Aorta (tissue), 5 donors: Measurements from ENCODE around the gene P2RX3. TPM values are rescaled to one million over a fixed set of nuclear protein-coding genes. Genes with fewer than 3 reads are reported as not detected.

Experiments
- ATAC-seq: fragments of 200-7000 bp; cut with Tn5 transposase; one replicate; pipeline ENCODE4 v1.9.1; 2022; ENCODE audit warnings: moderate library complexity; ENCODE audit not compliant: low FRiP score
- DNase-seq, 2 donors: peaks; one replicate each; pipeline ENCODE4 v3.0.0-alpha.2; 2020
- H3K27ac ChIP-seq, 2 donors: one replicate each; pipeline ENCODE4 v1.5.1; 2013; ENCODE audit warnings: low read length in 2 of 2, mild to moderate bottlenecking in 2 of 2, moderate library complexity in 2 of 2, control low read depth in 1 of 2, inconsistent platforms in 1 of 2, low read depth in 1 of 2
- H3K27me3 ChIP-seq, 2 donors: one replicate each; pipeline ENCODE4 v1.6.1; 2013; ENCODE audit warnings: control low read depth in 1 of 2, low read length in 1 of 2, mild to moderate bottlenecking in 1 of 2, moderate library complexity in 1 of 2; ENCODE audit not compliant: insufficient read depth in 2 of 2, control insufficient read depth in 1 of 2
- H3K36me3 ChIP-seq, 2 donors: one replicate each; pipeline ENCODE4 v1.6.1; 2013; ENCODE audit warnings: control low read depth in 1 of 2, low read length in 1 of 2, mild to moderate bottlenecking in 1 of 2; ENCODE audit not compliant: insufficient read depth in 2 of 2, control insufficient read depth in 1 of 2
- H3K4me1 ChIP-seq, 2 donors: one replicate each; pipeline ENCODE4 v1.6.1; 2013; ENCODE audit warnings: low read length in 2 of 2, control low read depth in 1 of 2, mild to moderate bottlenecking in 1 of 2, moderate library complexity in 1 of 2; ENCODE audit not compliant: insufficient read depth in 2 of 2, control insufficient read depth in 1 of 2
- H3K4me3 ChIP-seq, 2 donors: one replicate each; pipeline ENCODE4 v1.5.1; 2013; ENCODE audit warnings: low read length in 2 of 2, control low read depth in 1 of 2, mild to moderate bottlenecking in 1 of 2
- H3K9me3 ChIP-seq: one replicate; pipeline ENCODE4 v1.6.1; 2013; ENCODE audit warnings: mild to moderate bottlenecking, low read length; ENCODE audit not compliant: control insufficient read depth
- WGBS, 2 donors: extraction: QIAGEN DNeasy Blood & Tissue Kit; methylation state at CpG; one replicate each; pipeline ENCODE4 v1.1.7; 2013; 5-methylcytosine and 5-hydroxymethylcytosine counted together
- intact Hi-C, 2 donors: fragments of 100-400 bp; cut with DNase I; formaldehyde crosslinking; loops; one replicate each; pipeline versions ENCODE4 v1.14.2 to v1.15.0; 2022
- polyA plus RNA-seq, 2 donors: library from polyadenylated mRNA; stranded (reverse); fragments of 200-250 nt; gene quantifications; one replicate each; pipeline ENCODE4 v1.2.3, GENCODE V29; 2013
- total RNA-seq, 2 donors: library from RNA; stranded (reverse); fragmentation: NEBNext Ultra II Directional; extraction: Animal tissue kit (Norgen Biotek cat#: 25700); gene quantifications; one replicate each; pipeline ENCODE4 v1.2.1, GENCODE V29; 2021
- donor health status: healthy with polysubstance abuse.
- donor health status: Bipolar disorder and iron deficiency.
- donor health status: DM: no; HTN: no; CAD: no.
- donor health status: DM: no; HTN: no; CAD: no.
- donor health status: DM: yes; HTN: yes; CAD: no.

P2RX3 gene
- total and polyA plus RNA-seq, 4 donors: not detected

- no peaks in the 10 kb centered on the region for H3K36me3 ChIP-seq
- H3K4me1 ChIP-seq: no peaks in the 10 kb centered on the region
- DNase-seq: peak; percentile 95
- ATAC-seq: peak; percentile 85
- peak overlapping the region; percentile 22 to 33 for H3K4me3 ChIP-seq
- 2 to 3% methylated on average over 13 of the region's 13 CpGs for WGBS, 2 donors
- H3K27ac ChIP-seq: peak overlapping the region; percentile 63 to 88
- H3K9me3 ChIP-seq: no peaks in the 10 kb centered on the region
- H3K27me3 ChIP-seq: no peaks in the 10 kb centered on the region
- intact Hi-C loops: loop anchor here (10.0 kb wide), 2 partner anchors 332 to 342 kb away; partner anchors contain the start of genes CLP1 (in 1 of the 2) and ZDHHC5 (in 1 of the 2)
Measured at GRCh38 chr11:57322256-57323166, 15.6 kb upstream of the P2RX3 start.

DNA sequence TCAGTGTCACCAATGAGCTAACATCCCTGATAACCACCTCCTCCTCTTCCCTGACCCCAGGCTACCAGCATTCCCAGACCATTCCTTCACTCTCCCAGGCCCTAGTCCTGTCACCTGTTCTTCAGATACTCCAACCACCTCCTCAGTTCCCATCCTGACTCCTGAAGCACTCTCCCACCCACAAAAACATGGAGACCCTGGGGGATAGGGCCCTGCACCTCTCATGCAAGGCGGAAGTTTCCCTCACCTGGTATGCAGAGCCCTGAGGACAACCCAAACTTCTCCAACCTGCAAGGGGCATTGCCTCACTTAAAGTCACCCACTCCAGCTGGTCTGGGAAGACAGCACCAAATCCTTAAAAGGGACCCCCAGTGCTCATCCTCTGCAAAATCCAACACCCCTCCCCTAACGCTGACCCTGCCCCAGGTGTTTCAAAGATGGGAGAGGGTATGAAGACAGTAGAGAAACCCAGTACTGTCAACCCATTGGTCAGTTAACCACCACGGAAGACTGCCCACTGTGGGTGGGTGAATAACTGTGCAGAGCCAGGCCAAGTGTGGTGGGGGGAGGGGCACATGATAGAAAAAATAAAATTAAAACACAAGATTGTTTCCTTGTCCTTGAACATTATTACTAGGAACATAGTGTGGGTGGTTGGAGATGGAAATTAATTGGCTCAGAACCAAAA is 14.8 kb upstream of the P2RX3 start:
- H3K4me1 ChIP-seq: no peaks in the 10 kb centered on the region
- H3K36me3 ChIP-seq: no peaks in the 10 kb centered on the region
- DNase-seq (peak in 1 of 2 donors; percentile 47), ATAC-seq (no peak)
- intact Hi-C loops: loop anchor here (10.0 kb wide), 2 partner anchors 331 to 341 kb away; partner anchors contain the start of genes CLP1 (in 1 of the 2) and ZDHHC5 (in 1 of the 2)
- no peaks in the 10 kb centered on the region for H3K9me3 ChIP-seq
- H3K27me3 ChIP-seq: no peaks in the 10 kb centered on the region
- H3K4me3 ChIP-seq: peak overlapping the region; percentile 56
- 44 to 50% methylated on average over 3 of the region's 3 CpGs for WGBS, 2 donors
- peak overlapping the region; percentile 63 to 88 for H3K27ac ChIP-seq

- 12 to 13% methylated on average over 9 of the region's 9 CpGs for WGBS, 2 donors
- Histone ChIP-seq H3K9me3 (no peaks in the 10 kb centered on the region), H3K36me3 (no peaks in the 10 kb centered on the region), H3K27me3 (no peaks in the 10 kb centered on the region), H3K4me3 (peak overlapping the region; percentile 56), H3K4me1 (no peaks in the 10 kb centered on the region), H3K27ac (peak overlapping the region; percentile 57 to 78)
- ATAC-seq (no peak), DNase-seq (no peak)
- intact Hi-C loops: loop anchor here (10.0 kb wide), 2 partner anchors 331 to 341 kb away; partner anchors contain the start of genes CLP1 (in 1 of the 2) and ZDHHC5 (in 1 of the 2)
Measured at GRCh38 chr11:57323855-57324153, 14.3 kb upstream of the P2RX3 start.

DNA sequence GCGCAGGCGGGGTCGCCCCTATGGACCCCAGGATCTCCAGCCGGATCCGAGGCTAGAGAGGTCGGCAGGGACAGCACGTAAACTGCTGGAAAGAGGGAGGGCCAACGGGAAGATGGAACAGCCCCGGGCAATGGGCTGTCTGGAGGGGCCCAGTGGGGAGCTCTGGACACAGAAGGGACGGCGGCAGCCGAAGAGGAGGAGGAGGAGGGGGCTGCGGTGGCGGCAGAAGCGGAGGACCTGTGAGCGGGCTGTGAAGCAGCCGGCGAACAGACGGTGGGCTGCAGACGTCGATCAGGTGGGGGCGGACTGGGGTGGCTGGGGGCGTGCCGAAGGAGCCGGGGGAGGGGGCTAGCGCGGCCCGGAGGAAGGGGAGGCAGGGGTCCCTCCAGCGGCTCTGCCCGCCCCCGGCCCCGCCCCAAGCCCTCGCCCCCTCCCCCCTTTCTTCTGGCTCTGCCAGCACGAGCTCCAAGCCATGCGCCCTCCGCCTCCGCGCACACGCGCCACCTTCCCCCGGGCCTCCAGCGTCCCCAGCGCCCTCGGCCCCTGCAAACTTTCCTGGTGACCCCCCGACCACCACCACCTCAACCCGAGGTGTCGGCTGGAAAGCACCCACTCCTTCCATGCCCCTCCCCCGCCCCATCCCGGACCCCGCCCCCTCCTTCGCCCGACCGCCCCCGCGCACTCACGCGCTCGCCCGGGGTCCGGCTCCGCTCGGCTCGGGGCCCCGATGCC is 13.8 kb upstream of the P2RX3 start:
- no peaks in the 10 kb centered on the region for H3K4me1 ChIP-seq
- peak; percentile 1 for ATAC-seq
- H3K4me3 ChIP-seq: peak overlapping the region; percentile 56
- intact Hi-C loops: loop anchor here (10.0 kb wide), 2 partner anchors 330 to 340 kb away; partner anchors contain the start of genes CLP1 (in 1 of the 2) and ZDHHC5 (in 1 of the 2)
- H3K27ac ChIP-seq: peak overlapping the region; percentile 57 to 88
- peak; percentile 71 to 82 for DNase-seq
- no peaks in the 10 kb centered on the region for H3K27me3 ChIP-seq
- 1 to 2% methylated on average over 16 to 64 of the region's 64 CpGs for WGBS, 2 donors
- H3K9me3 ChIP-seq: no peaks in the 10 kb centered on the region
- H3K36me3 ChIP-seq: no peaks in the 10 kb centered on the region

DNA sequence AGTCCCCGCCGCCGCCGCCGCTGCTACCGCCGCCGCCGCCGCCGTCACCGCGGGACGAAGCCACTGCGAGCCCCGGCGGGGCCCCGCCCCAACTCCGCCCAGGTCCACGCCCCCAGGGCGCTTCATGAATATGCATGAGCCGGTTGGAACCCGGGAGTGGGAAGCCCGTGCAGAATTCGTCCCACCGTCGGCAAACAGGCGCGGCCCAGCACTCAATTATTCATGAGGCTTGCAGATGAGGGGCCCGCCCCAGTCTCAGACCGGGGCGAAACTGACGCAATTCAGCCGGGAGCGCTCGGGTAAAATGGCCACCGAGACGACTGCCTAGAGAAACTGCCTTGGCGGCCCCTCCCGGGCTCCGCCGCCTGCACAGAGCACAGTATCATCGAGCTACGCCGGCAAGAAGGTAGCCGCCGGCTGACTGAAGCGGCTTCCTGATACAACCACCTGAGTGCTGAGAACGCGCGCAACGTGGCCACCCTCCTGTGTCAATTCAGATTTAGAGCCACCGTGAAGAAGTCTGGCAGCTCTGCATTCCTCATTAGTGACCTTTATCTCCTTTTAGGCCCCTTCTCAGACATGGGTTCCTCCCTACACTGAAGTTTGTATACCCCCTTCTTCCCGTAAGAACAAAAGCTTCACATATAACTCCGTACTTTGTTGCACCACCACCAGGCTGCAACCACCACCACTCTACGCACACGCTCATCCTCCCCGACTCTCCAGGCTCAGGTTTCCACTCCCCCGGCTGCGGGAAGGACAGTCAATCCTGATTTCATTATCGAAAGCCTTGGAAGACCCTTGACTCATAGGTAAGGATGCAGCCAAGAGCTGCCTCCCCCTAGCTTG is 13.0 kb upstream of the P2RX3 start, which contains the start of gene TNKS1BP1:
TNKS1BP1 (minus strand) TSS at position 67 of the 849 bp plus-strand sequence. CDS start 3,067 bp downstream, outside the sequence.
- intact Hi-C loops: loop anchor here (10.0 kb wide), 2 partner anchors 330 to 340 kb away; partner anchors contain the start of genes CLP1 (in 1 of the 2) and ZDHHC5 (in 1 of the 2)

DNA sequence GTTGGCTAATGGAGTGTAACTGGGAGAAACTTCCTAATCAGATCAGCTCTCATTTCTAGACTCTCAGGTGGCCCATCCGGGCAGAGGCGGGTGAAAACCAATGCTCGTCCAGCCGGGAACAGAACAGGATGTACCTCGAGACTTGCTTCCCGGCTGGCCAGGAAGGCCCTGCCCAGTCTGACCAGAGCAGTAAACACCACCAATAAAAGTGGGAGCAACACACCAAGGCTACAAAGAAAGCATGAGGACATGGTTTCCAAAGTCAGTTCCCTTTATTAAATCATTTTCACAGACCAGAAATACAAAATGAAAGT is 12.5 kb upstream of the P2RX3 start:
- Histone ChIP-seq H3K4me1 (no peaks in the 10 kb centered on the region), H3K27ac (peak overlapping the region; percentile 87 to 97), H3K36me3 (peaks cover 0 to 6% of the 10 kb centered on the region in 2 donors), H3K4me3 (no peak overlapping the region), H3K27me3 (no peaks in the 10 kb centered on the region), H3K9me3 (no peaks in the 10 kb centered on the region)
- WGBS, 2 donors: 8 to 15% methylated on average over 6 of the region's 6 CpGs
- peak; percentile 27 for ATAC-seq
- intact Hi-C loops: loop anchor here (10.0 kb wide), 2 partner anchors 329 to 339 kb away; partner anchors contain the start of genes CLP1 (in 1 of the 2) and ZDHHC5 (in 1 of the 2)
- peak in 1 of 2 donors; percentile 64 for DNase-seq

More for the DNA sequence above, 13.0 kb upstream of the P2RX3 start, which contains the start of gene TNKS1BP1:
- 1% methylated on average over 49 to 61 of the region's 61 CpGs for WGBS, 2 donors
- Histone ChIP-seq H3K27ac (peak within 1 kb of the TSS; percentile 87 to 97), H3K4me3 (peak within 1 kb of the TSS; percentile 56 to 78), H3K36me3 (peaks cover 0 to 2% of the 10 kb centered on the region in 2 donors), H3K27me3 (no peaks in the 10 kb centered on the region), H3K9me3 (no peaks in the 10 kb centered on the region), H3K4me1 (no peaks in the 10 kb centered on the region)
- peak; percentile 89 for ATAC-seq
- DNase-seq: peak; percentile 98 to 99

- no peak for ATAC-seq
- Histone ChIP-seq H3K36me3 (peaks cover 0 to 13% of the 10 kb centered on the region in 2 donors), H3K4me1 (no peaks in the 10 kb centered on the region), H3K9me3 (no peaks in the 10 kb centered on the region), H3K4me3 (no peak overlapping the region), H3K27ac (no peak overlapping the region), H3K27me3 (no peaks in the 10 kb centered on the region)
- 94 to 98% methylated on average over 5 of the region's 5 CpGs for WGBS, 2 donors
- intact Hi-C loops: loop anchor here (10.0 kb wide), 2 partner anchors 327 to 337 kb away; partner anchors contain the start of genes CLP1 (in 1 of the 2) and ZDHHC5 (in 1 of the 2)
- no peak for DNase-seq
Measured at GRCh38 chr11:57327721-57328120, 10.4 kb upstream of the P2RX3 start.
